Pancreas (tissue), 10 donors: ENCODE results near the gene C1orf74. TPM values are rescaled to one million over a fixed set of nuclear protein-coding genes. Genes with fewer than 3 reads are reported as not detected.

Source experiments
- ATAC-seq, 4 donors: fragments of 200-7000 bp; cut with Tn5 transposase; one replicate each; pipeline versions ENCODE4 v1.8.0 to v1.9.1; 2020; ENCODE audit warnings: mild to moderate bottlenecking in 4 of 4, moderate library complexity in 4 of 4
- DNase-seq, 6 donors: peaks; one replicate each; pipeline ENCODE4 v3.0.0-alpha.2; 2020
- FAIRE-seq: peaks from 2 replicates; lab custom pipeline; 2012; peaks lifted over from hg19 to GRCh38; lab: Jason Lieb, UNC
- H3K27ac ChIP-seq, 4 donors: fragments of 200-600 bp; sonication (generic); 1 replicate in 3 of 4; 2 replicates in 1 of 4; pipeline versions ENCODE4 v1.5.0 to v1.8.0; 2020
- H3K27me3 ChIP-seq, 4 donors: fragments of 200-600 bp; one replicate each; pipeline ENCODE4 v1.8.0; 2021
- H3K36me3 ChIP-seq, 3 donors: fragments of 200-600 bp; sonication (generic) in 1 of 3; one replicate each; pipeline versions ENCODE4 v1.5.0 to v1.8.0; 2020 to 2021
- H3K4me1 ChIP-seq, 3 donors: fragments of 200-600 bp; one replicate each; pipeline ENCODE4 v1.8.0; 2021
- H3K4me3 ChIP-seq, 4 donors: fragments of 200-600 bp; sonication (generic) in 2 of 4; one replicate each; pipeline versions ENCODE4 v1.5.0 to v1.8.0; 2020 to 2021
- H3K9me3 ChIP-seq, 4 donors: fragments of 200-600 bp; one replicate each; pipeline ENCODE4 v1.8.0; 2021
- WGBS, 2 donors: extraction: QIAGEN DNeasy Blood & Tissue Kit; methylation state at CpG; one replicate each; pipeline ENCODE4 v1.1.7; 2013; 5-methylcytosine and 5-hydroxymethylcytosine counted together
- intact Hi-C, 3 donors: fragments of 100-400 bp; cut with DNase I; formaldehyde crosslinking; loops; one replicate each; pipeline versions ENCODE4 v1.11.1 to v1.14.2; 2022
- polyA plus RNA-seq, 2 donors: library from polyadenylated mRNA; stranded (reverse); fragments of 200-250 nt; gene quantifications; one replicate each; pipeline ENCODE4 v1.2.3, GENCODE V29; 2013
- total RNA-seq, 6 donors: library from RNA; stranded (reverse); fragmentation: NEBNext Ultra II Directional in 4 of 6; extraction: Animal tissue kit (Norgen Biotek cat#: 25700) in 4 of 6; gene quantifications; one replicate each; pipeline versions ENCODE4 v1.2.1 to v1.2.4, GENCODE V29; 2021 to 2023
- TF ChIP-seq, protein P1 (sequence below), 4 donors: fragments of 200-600 bp; sonication (generic) in 3 of 4; IDR thresholded peaks; one replicate each; pipeline versions ENCODE4 v1.5.0 to v1.8.0; 2021; ENCODE audit warnings: antibody characterized with exemption in 4 of 4
- donor health status: healthy with polysubstance abuse.
- donor health status: DM: no; HTN: no; CAD: no; lungs with moderate emphysema.
- donor health status: DM: no; HTN: no; CAD: no.
- donor health status: control.
- donor health status: control.
- donor health status: Bipolar disorder and iron deficiency.
- donor health status: DM: yes; HTN: yes; CAD: no.
- donor health status: DM: no; HTN: no; CAD: no.
- donor health status: DM: no; HTN: no; CAD: no.
- donor health status: DM: yes; HTN: yes; CAD: no.

Gene C1orf74
- total and polyA plus RNA-seq, 8 donors: 0.39 to 1.2 (median 0.82) TPM

- no peaks in the 10 kb centered on the region for H3K9me3 ChIP-seq
- H3K27ac ChIP-seq: no peak overlapping the region
- no peak overlapping the region for H3K4me3 ChIP-seq
- no peaks in the 10 kb centered on the region for H3K27me3 ChIP-seq
- intact Hi-C loops: no loop called here
- ATAC-seq (peak in 3 of 4 donors; percentile 25 to 75 (median 65)), DNase-seq (no peak), FAIRE-seq (no peak)
- TF ChIP-seq, protein P1, sequence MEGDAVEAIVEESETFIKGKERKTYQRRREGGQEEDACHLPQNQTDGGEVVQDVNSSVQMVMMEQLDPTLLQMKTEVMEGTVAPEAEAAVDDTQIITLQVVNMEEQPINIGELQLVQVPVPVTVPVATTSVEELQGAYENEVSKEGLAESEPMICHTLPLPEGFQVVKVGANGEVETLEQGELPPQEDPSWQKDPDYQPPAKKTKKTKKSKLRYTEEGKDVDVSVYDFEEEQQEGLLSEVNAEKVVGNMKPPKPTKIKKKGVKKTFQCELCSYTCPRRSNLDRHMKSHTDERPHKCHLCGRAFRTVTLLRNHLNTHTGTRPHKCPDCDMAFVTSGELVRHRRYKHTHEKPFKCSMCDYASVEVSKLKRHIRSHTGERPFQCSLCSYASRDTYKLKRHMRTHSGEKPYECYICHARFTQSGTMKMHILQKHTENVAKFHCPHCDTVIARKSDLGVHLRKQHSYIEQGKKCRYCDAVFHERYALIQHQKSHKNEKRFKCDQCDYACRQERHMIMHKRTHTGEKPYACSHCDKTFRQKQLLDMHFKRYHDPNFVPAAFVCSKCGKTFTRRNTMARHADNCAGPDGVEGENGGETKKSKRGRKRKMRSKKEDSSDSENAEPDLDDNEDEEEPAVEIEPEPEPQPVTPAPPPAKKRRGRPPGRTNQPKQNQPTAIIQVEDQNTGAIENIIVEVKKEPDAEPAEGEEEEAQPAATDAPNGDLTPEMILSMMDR (IDR thresholded peaks at IDR 0.05): no peak
- H3K36me3 ChIP-seq: no peaks in the 10 kb centered on the region
- WGBS, 2 donors: 83 to 88% methylated on average over 3 of the region's 3 CpGs
- H3K4me1 ChIP-seq: no peaks in the 10 kb centered on the region
These were observed 50.8 kb downstream of the C1orf74 start for GRCh38 chr1:209733409-209734192.

DNA sequence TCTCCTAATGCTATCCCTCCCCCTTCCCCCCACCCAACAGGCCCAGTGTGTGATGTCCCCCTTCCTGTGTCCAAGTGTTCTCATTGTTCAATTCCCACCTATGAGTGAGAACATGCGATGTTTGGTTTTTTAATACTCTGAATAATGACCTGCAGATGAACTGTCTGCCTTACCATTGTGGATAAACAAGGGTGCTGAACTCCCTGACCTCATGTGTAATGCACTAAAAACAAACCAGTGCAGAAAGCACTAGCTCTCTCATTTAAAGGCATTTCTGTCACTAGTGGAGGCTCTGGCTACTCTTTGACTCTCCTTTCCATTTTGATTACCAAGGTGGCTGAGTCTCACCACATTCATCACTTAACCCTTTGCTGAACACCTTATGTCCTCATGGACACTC, 51.6 kb downstream of the C1orf74 start:
- Histone ChIP-seq H3K9me3 (no peaks in the 10 kb centered on the region), H3K27me3 (no peaks in the 10 kb centered on the region), H3K4me3 (no peak overlapping the region), H3K4me1 (no peaks in the 10 kb centered on the region), H3K36me3 (no peaks in the 10 kb centered on the region), H3K27ac (no peak overlapping the region)
- intact Hi-C loops: no loop called here
- WGBS, 2 donors: 75 to 84% methylated on average over 1 of the region's 1 CpG
- ATAC-seq (no peak), DNase-seq (no peak), FAIRE-seq (no peak)
- TF ChIP-seq, protein P1 (IDR thresholded peaks at IDR 0.05): no peak

DNA sequence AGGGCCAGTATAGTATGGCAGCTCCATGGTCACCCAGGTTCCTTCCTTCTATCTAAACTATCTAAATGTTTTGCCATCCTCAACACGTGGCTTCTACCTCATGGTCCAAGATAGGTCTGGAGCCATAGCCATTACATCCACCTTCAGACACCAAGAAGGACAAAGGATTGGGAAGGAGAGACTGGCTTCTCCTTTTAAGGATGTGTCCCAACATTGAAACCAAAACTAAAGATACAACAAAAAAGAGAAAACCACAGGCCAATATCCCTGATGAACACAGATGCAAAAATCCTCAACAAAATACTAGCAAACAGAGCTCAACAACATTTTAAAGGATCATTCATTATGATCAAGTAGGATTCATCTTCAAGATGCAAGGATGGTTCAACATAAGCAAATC, 54.9 kb downstream of the C1orf74 start:
- DNase-seq (no peak), ATAC-seq (no peak), FAIRE-seq (no peak)
- Histone ChIP-seq H3K36me3 (no peaks in the 10 kb centered on the region), H3K27ac (no peak overlapping the region), H3K9me3 (no peaks in the 10 kb centered on the region), H3K4me1 (no peaks in the 10 kb centered on the region), H3K4me3 (no peak overlapping the region), H3K27me3 (no peaks in the 10 kb centered on the region)
- TF ChIP-seq, protein P1 (IDR thresholded peaks at IDR 0.05): no peak
- intact Hi-C loops: no loop called here
- WGBS, 2 donors: 50 to 64% methylated on average over 1 of the region's 1 CpG

Other genes with a start within 250 kb of the C1orf74 start
- gene CAMK1G, start 200.8 kb downstream of the C1orf74 start, total RNA-seq: under 1 TPM in 4 of 6 donors, not detected in 2; 0.06 to 0.52 (median 0.21) TPM
- gene CAMK1G, start 200.8 kb downstream of the C1orf74 start, polyA plus RNA-seq: 1 to 10 TPM in 1 of 2 donors, under 1 TPM in 1; 0.11 to 1.2 TPM
- gene LAMB3, start 132.1 kb downstream of the C1orf74 start, total RNA-seq: 10 to 100 TPM in 2 of 6 donors, 1 to 10 TPM in 4; 2.7 to 25.8 (median 4.9) TPM
- gene LAMB3, start 132.1 kb downstream of the C1orf74 start, polyA plus RNA-seq: 1 to 10 TPM; 1.4 to 2.2 TPM
- 10 to 100 TPM in 3 of 6 donors, 1 to 10 TPM in 3; 2.9 to 69.8 (median 11.2) TPM for gene G0S2, start 109.1 kb downstream of the C1orf74 start, total RNA-seq
- 10 to 100 TPM; 17.4 to 18.7 TPM for gene G0S2, start 109.1 kb downstream of the C1orf74 start, polyA plus RNA-seq
- 1 to 10 TPM in 3 of 6 donors, under 1 TPM in 2, not detected in 1; 0.51 to 5.6 (median 1.4) TPM for gene HSD11B1, start 79.7 kb downstream of the C1orf74 start, total RNA-seq
- under 1 TPM in 1 of 2 donors, not detected in 1; 0.47 TPM for gene HSD11B1, start 79.7 kb downstream of the C1orf74 start, polyA plus RNA-seq
- 1 to 10 TPM in 4 of 6 donors, under 1 TPM in 2; 0.42 to 5.5 (median 1.5) TPM for gene TRAF3IP3, start 28.5 kb downstream of the C1orf74 start, total RNA-seq
- gene TRAF3IP3, start 28.5 kb downstream of the C1orf74 start, polyA plus RNA-seq: 1 to 10 TPM in 1 of 2 donors, under 1 TPM in 1; 0.68 to 1.4 TPM
- 10 to 100 TPM; 17.3 to 36.8 (median 22.0) TPM for gene IRF6, start 21.6 kb upstream of the C1orf74 start, total RNA-seq
- gene IRF6, start 21.6 kb upstream of the C1orf74 start, polyA plus RNA-seq: 10 to 100 TPM in 1 of 2 donors, 1 to 10 TPM in 1; 7.7 to 13.1 TPM
- gene UTP25, start 43.4 kb upstream of the C1orf74 start, total RNA-seq: 1 to 10 TPM; 2.4 to 4.4 (median 3.7) TPM
- 1 to 10 TPM in 1 of 2 donors, under 1 TPM in 1; 0.95 to 1.9 TPM for gene UTP25, start 43.4 kb upstream of the C1orf74 start, polyA plus RNA-seq
- gene SYT14, start 153.7 kb upstream of the C1orf74 start, total RNA-seq: 1 to 10 TPM in 1 of 6 donors, under 1 TPM in 5; 0.14 to 1.0 (median 0.54) TPM
- 1 to 10 TPM in 1 of 2 donors, under 1 TPM in 1; 0.27 to 1.2 TPM for gene SYT14, start 153.7 kb upstream of the C1orf74 start, polyA plus RNA-seq